GM12801 (cell line): ENCODE data around the gene DNAJC30.

ENCODE experiments used
- CTCF ChIP-seq: IDR thresholded peaks from one replicate; pipeline ENCODE4 v1.5.1; 2011; ENCODE audit warnings: control low read depth; ENCODE audit not compliant: insufficient read length; ENCODE audit errors: extremely low read depth

The DNAJC30 gene

DNA sequence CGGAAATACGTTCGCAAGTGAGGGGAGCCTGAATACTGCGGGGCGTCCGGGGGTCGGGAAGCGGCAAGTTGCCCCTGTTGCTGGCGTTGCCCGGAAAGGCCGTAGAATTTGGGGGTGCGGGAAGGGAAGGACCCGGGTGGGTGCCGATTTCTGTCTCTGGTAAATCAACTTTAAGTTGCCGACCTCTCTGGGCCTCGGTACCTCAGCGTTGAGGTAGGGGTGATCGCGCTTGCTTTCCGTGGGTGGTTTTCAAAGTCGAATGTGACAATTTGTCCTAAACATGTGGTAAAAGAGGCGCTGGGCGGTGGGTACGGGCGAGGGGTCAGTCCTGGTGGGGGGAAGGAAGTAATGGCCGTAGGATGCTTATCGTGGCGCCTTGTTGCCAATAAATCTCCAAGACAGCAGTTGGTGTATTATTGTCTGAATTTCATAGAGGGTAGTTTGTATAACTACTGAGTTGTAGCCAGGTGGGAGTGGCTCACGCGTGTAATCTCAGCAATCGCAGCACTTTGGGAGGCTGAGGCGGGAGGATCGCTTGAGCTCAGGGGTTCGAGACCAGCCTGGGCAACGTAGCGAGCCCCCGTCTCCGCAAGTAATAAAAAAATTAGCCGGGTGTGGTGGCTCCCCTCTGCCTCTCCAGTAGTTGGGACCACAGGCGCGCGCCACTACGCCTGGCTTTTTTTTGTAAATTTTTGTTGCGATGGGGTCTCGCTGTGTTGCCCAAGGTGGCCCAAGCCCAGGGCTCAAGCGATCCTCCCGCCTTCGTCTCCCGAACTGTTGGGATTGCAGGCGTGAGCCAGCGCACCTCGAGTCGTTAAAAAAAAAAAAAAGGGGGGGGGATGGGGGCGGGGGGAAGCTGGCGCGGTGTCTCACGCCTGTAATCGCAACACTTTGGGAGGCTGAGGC lies 788 bp upstream of the DNAJC30 start:
- no peak for TF ChIP-seq CTCF

GRCh38 chr7:73682745-73683055 lies 553 bp downstream of the DNAJC30 start:
- no peak for TF ChIP-seq CTCF

GRCh38 chr7:73681031-73681430 lies 2.2 kb downstream of the DNAJC30 start:
- TF ChIP-seq CTCF = no peak

- TF ChIP-seq CTCF = no peak
These were observed 2.8 kb downstream of the DNAJC30 start for GRCh38 chr7:73680501-73680900.

DNA sequence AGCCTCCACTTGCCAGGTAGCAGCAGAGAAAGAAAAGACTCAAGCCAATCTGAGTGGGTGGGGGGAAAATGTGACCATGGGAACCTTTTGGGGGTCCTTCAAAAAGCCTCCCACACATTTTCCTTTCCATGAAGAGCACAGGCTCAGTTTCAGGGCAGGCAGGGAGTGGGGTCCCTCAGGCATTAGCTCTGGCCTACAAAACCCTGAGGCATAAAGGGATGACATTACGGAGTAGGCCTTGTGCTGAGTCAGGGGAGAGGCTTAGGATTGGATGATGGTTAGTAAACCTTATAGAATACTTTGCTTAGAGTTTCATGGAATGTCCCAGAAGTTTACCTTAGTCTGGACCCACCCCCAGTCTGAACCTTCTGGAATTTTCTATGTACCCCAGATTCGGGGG lies 3.5 kb downstream of the DNAJC30 start:
- TF ChIP-seq CTCF = no peak

DNA sequence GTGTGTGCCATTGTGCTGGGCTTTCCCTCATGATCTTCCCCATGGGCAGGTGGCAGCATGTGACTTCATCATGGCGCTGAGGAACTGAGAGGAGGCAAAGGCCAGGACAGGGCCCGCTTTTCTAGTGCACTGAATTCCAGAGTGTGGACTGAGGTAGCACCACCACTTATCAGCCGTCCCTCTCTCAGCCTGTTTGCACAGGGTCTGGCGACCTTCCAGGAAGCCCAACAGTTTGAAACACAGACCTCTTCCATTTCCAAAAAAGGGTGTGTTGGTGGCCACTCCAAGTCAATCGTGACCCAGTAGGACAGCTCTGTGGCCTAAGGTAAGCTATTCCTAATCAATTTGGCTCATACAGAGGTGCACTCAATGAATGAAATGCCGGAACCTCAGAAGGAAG lies 4.4 kb downstream of the DNAJC30 start:
- TF ChIP-seq CTCF = no peak

DNA sequence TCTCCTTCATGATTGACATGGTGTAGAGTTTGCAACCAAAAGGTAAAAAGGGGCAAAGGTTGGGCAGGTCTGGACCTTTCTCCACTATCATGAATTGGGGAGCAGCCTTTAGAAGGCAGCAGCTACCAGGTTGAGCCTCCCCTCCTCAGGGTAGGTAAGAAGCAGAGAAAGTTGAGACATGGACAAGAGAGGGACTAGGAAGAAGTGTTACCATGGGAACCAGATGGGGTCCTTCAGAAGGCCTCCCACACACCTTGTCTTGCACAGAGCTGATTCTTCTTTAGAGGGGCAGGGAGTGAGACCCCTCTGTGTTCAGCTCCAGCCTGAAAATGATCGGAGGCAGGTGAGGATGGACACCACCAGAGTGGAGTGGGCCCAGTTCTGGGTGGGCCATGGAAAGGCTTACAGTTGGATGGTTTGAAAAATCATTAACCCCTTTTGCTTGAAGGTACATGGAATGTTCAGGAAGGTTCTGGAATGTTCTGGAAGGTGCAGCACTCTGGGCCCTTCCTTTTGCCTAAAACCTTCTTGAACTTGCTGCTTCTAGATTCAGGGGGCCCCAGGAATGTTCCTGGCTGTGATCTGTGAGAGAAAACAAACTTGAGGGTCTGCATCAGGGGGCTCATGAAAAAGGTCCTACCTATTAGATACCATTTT lies 8.7 kb downstream of the DNAJC30 start:
- TF ChIP-seq CTCF = no peak
